ENCODE data around the gene S100P. TPM values are rescaled to one million over a fixed set of nuclear protein-coding genes. Genes with fewer than 3 reads are reported as not detected.
"Not testable (repeated sequence)": the region's sequence is repeated elsewhere in the genome, so short reads cannot be mapped to it uniquely, and the experiment has no call there.

Gene S100P
- 10 to 100 TPM in 1 of 4 donors, 1 to 10 TPM in 1, under 1 TPM in 1, not detected in 1; 0.60 to 10.9 (median 1.1) TPM for total RNA-seq

- ATAC-seq (ENCODE audit: low FRiP score) = no peak
- no peak for DNase-seq (ENCODE audit: low spot score)
- TF ChIP-seq, protein P1, sequence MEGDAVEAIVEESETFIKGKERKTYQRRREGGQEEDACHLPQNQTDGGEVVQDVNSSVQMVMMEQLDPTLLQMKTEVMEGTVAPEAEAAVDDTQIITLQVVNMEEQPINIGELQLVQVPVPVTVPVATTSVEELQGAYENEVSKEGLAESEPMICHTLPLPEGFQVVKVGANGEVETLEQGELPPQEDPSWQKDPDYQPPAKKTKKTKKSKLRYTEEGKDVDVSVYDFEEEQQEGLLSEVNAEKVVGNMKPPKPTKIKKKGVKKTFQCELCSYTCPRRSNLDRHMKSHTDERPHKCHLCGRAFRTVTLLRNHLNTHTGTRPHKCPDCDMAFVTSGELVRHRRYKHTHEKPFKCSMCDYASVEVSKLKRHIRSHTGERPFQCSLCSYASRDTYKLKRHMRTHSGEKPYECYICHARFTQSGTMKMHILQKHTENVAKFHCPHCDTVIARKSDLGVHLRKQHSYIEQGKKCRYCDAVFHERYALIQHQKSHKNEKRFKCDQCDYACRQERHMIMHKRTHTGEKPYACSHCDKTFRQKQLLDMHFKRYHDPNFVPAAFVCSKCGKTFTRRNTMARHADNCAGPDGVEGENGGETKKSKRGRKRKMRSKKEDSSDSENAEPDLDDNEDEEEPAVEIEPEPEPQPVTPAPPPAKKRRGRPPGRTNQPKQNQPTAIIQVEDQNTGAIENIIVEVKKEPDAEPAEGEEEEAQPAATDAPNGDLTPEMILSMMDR (IDR thresholded peaks at IDR 0.05) = no peak
These were observed at the start of gene S100P for GRCh38 chr4:6693231-6694176. S100P (plus strand) TSS chr4:6693878; CDS start chr4:6693933, 55 bp downstream.

DNA sequence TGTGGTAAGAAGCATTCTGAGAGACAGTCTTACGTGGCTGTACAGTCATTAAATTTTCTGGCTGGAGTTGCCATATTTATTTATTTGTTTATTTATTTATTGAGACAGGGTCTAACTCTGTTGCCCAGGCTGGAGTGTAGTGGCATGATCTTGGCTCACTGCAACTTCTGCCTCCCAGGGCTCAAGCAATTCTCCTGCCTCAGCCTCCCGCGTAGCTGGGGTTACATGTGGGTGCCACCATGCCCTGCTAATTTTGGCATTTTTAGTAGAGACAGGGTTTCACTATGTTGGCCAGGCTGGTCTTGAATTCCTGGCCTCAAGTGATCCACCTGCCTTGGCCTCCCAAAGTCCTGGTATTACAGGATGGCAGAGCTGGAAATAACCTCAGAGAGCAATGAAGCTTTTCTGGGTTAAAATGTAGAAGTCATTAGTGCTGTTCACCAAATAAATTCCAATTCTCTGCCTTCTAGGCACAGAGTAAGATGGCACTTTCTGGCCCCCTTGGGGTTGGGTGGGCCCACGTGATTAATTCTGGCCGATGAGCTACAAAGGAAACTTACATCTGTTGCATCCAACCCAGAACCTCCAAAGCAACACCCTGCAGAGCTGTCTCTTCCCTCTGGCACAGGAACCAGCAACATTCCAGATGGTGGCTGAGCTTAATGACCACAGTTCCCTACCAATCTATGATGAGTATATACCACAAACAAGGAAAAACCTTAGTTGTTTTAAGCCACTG is 48.7 kb upstream of the S100P start:
- ATAC-seq (ENCODE audit: low FRiP score) (no peak), DNase-seq (ENCODE audit: low spot score) (no peak)
- TF ChIP-seq, protein P1 (IDR thresholded peaks at IDR 0.05) = no peak

GRCh38 chr4:6647169-6647568 is 46.5 kb upstream of the S100P start:
- ATAC-seq (ENCODE audit: low FRiP score) (no peak), DNase-seq (ENCODE audit: low spot score) (no peak)
- TF ChIP-seq, protein P1 (IDR thresholded peaks at IDR 0.05) = no peak

DNA sequence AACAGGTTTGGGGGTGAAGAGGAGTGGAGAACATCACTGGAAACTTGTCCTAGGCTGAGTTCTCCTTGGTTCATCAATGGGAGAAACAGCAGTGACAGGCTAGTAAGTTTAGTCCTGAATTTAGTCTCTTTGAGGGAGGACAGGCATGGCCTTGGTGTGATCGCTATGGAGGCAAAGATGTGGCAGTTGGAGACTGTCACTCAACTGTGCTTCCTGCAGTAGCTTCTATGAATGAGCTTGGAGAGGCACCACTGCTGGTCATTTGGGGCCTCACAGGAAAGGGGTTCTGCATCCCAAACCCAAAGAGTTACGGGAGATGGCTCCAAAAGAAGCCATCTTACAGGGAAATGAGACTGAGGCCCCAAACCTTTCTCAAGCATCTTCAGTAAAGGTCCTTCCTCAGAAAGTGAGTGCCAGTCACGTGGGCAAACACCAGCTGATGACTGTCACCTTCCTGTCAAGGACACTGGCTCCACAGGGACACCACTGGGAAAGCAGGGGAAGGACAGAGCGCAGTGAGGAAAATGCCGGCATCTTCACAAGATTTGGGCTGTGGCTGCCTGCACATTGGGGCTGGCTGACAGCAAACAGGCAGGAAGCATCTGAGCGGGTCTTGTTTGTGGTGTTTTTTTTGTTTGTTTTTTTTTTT is 46.0 kb upstream of the S100P start:
- no peak for ATAC-seq (ENCODE audit: low FRiP score)

DNA sequence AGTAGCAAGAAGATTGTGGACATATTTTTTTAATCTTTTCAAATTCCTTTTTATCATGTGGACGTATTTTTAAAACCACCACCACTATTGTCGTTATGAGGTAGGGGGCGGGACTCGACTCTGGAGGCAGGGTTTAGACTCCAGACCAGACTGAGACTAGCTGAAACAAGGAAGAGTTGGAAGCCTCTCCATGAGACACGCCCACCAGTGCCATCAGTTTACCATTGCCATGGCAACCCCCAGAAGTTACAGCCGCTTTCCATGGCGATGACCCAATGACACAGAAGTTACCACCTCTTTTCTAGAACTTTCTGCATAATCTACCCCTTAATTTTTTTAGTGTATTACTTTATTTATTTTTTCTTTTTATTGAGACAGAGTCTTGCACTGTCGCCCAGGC is 44.5 kb upstream of the S100P start:
- DNase-seq (ENCODE audit: low spot score) = no peak
- no peak for ATAC-seq (ENCODE audit: low FRiP score)
- TF ChIP-seq, protein P1 (IDR thresholded peaks at IDR 0.05) = no peak

More for the DNA sequence above, 46.0 kb upstream of the S100P start:
- TF ChIP-seq, protein P1 (IDR thresholded peaks at IDR 0.05) = no peak
- no peak for DNase-seq (ENCODE audit: low spot score)

DNA sequence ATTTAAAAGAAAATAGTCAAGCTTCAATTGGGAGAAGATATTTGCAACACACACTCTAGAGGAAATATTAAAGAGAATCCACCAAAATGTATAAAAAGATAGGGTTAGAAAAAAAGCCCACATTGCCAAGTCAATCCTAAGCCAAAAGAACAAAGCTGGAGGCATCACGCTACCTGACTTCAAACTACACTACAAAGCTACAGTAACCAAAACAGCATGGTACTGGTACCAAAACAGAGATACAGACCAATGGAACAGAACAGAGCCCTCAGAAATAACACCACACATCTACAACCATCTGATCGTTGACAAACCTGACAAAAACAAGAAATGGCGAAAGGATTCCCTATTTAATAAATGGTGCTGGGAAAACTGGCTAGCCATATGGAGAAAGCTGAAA is 39.5 kb upstream of the S100P start:
- ATAC-seq (ENCODE audit: low FRiP score); DNase-seq (ENCODE audit: low spot score): not testable (repeated sequence)

- ATAC-seq (ENCODE audit: low FRiP score); DNase-seq (ENCODE audit: low spot score): not testable (repeated sequence)
These were observed 38.4 kb upstream of the S100P start for GRCh38 chr4:6655291-6655690.
